OCI-LY1 (cell line): ENCODE data around the gene LHFPL5.

Experiments
- H2AFZ ChIP-seq: fragments of 200-600 bp; sonication (generic), shearing (Covaris generic); 2 replicates; pipeline ENCODE4 v1.6.0; 2014; ENCODE audit warnings: antibody characterized with exemption, mild to moderate bottlenecking, low read length
- H3F3A ChIP-seq: fragments of 200-600 bp; sonication (generic), shearing (Covaris generic); 2 replicates; pipeline ENCODE4 v1.6.0; 2014; ENCODE audit warnings: mild to moderate bottlenecking, antibody characterized with exemption, low read length, moderate library complexity; ENCODE audit not compliant: insufficient read depth
- H3K27ac ChIP-seq: fragments of 200-600 bp; sonication (generic); 2 replicates; pipeline ENCODE4 v1.5.1; 2014; ENCODE audit warnings: low read length, mixed run types, mild to moderate bottlenecking, low read depth; ENCODE audit not compliant: poor library complexity, severe bottlenecking
- H3K27me3 ChIP-seq: fragments of 200-600 bp; sonication (generic); 2 replicates; pipeline ENCODE4 v1.6.0; 2014; ENCODE audit warnings: antibody characterized with exemption, mild to moderate bottlenecking, low read length, moderate library complexity; ENCODE audit not compliant: insufficient read depth
- H3K36me3 ChIP-seq: fragments of 200-600 bp; sonication (generic); 2 replicates; pipeline ENCODE4 v1.6.1; 2014; ENCODE audit warnings: mild to moderate bottlenecking, antibody characterized with exemption, low read length, moderate library complexity, mixed read lengths; ENCODE audit not compliant: insufficient read depth
- H3K4me1 ChIP-seq: fragments of 200-600 bp; sonication (generic); 2 replicates; pipeline ENCODE4 v1.5.1; 2014; ENCODE audit warnings: mild to moderate bottlenecking, low read length, moderate library complexity; ENCODE audit not compliant: insufficient read depth, severe bottlenecking
- H3K4me2 ChIP-seq: fragments of 200-600 bp; sonication (generic), shearing (Covaris generic); 2 replicates; pipeline ENCODE4 v1.6.1; 2014; ENCODE audit warnings: low read length
- H3K4me3 ChIP-seq: fragments of 200-600 bp; sonication (generic); 2 replicates; pipeline ENCODE4 v1.5.1; 2014; ENCODE audit warnings: low read length, low read depth, mild to moderate bottlenecking, mixed read lengths; ENCODE audit not compliant: poor library complexity, severe bottlenecking
- H3K79me2 ChIP-seq: fragments of 200-600 bp; shearing (Covaris generic); 2 replicates; pipeline ENCODE4 v1.6.1; 2016; ENCODE audit warnings: mixed run types, low read length, mixed read lengths; ENCODE audit not compliant: insufficient read depth
- H3K9ac ChIP-seq: fragments of 200-600 bp; sonication (generic), shearing (Covaris generic); 2 replicates; pipeline ENCODE4 v1.6.1; 2014; ENCODE audit warnings: mild to moderate bottlenecking, low read length, mixed read lengths
- H3K9me2 ChIP-seq: fragments of 200-600 bp; sonication (generic), shearing (Covaris generic); 2 replicates; pipeline ENCODE4 v1.6.1; 2014; ENCODE audit warnings: low read depth, mild to moderate bottlenecking, low read length, mixed read lengths
- H3K9me3 ChIP-seq: fragments of 200-600 bp; shearing (Covaris generic); 2 replicates; pipeline ENCODE4 v1.6.1; 2014; ENCODE audit warnings: low read length, mixed read lengths
- H4K20me1 ChIP-seq: fragments of 200-600 bp; sonication (generic), shearing (Covaris generic); 2 replicates; pipeline ENCODE4 v1.6.0; 2016; ENCODE audit warnings: mild to moderate bottlenecking, low read length; ENCODE audit not compliant: insufficient read depth
- EZH2 ChIP-seq: fragments of 200-600 bp; sonication (generic), shearing (Covaris generic); IDR thresholded peaks from 2 replicates; pipeline ENCODE4 v1.8.0; 2017; ENCODE audit warnings: borderline replicate concordance, mixed run types, mild to moderate bottlenecking, antibody characterized with exemption, low read length, moderate library complexity, mixed read lengths
- TF ChIP-seq, protein P1 (sequence below): fragments of 200-600 bp; sonication (generic), shearing (Covaris generic); IDR thresholded peaks from 2 replicates; pipeline ENCODE4 v1.5.1; 2017; ENCODE audit warnings: mild to moderate bottlenecking, antibody characterized with exemption, low read length, moderate library complexity, mixed read lengths

LHFPL5 gene

DNA sequence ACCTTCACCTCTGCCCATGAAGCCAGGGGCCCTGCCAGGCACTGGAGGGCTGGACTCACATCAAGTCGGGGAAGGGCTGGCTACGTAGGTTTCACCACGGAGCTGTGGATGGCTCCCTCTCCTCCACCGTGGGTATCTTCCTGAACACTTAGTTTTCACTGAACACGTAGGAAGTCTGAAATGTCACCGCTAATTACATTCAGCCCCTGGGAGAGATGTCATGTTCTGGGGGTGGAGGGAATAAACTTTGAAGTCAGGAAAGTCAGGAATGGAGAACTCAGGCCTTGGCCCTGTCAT, 6.5 kb downstream of the LHFPL5 start:
- 0 out of 2 replicates have a peak overlapping the region, but pooled peaks have one; percentile 36 for H3K4me2 ChIP-seq
- no peak overlapping the region for H2AFZ ChIP-seq
- no peaks in the 10 kb centered on the region for H3K27me3 ChIP-seq

GRCh38 chr6:35817515-35817914, 12.4 kb downstream of the LHFPL5 start:
- H3K9me2 ChIP-seq, result no peaks in the 10 kb centered on the region
- H3F3A ChIP-seq, result no peaks in the 10 kb centered on the region
- no peak overlapping the region for H2AFZ ChIP-seq
- H3K36me3 ChIP-seq, result no peaks in the 10 kb centered on the region
- H3K4me2 ChIP-seq, result no peak overlapping the region
- 0 out of 2 replicates have a peak, but pooled peaks cover 7% of the 10 kb centered on the region for H3K9me3 ChIP-seq
- no peak overlapping the region for H3K9ac ChIP-seq
- TF ChIP-seq, protein P1, sequence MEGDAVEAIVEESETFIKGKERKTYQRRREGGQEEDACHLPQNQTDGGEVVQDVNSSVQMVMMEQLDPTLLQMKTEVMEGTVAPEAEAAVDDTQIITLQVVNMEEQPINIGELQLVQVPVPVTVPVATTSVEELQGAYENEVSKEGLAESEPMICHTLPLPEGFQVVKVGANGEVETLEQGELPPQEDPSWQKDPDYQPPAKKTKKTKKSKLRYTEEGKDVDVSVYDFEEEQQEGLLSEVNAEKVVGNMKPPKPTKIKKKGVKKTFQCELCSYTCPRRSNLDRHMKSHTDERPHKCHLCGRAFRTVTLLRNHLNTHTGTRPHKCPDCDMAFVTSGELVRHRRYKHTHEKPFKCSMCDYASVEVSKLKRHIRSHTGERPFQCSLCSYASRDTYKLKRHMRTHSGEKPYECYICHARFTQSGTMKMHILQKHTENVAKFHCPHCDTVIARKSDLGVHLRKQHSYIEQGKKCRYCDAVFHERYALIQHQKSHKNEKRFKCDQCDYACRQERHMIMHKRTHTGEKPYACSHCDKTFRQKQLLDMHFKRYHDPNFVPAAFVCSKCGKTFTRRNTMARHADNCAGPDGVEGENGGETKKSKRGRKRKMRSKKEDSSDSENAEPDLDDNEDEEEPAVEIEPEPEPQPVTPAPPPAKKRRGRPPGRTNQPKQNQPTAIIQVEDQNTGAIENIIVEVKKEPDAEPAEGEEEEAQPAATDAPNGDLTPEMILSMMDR, result no peak
- TF ChIP-seq EZH2, result no peak
- no peak overlapping the region for H3K27ac ChIP-seq
- H3K79me2 ChIP-seq, result no peaks in the 10 kb centered on the region
- no peaks in the 10 kb centered on the region for H4K20me1 ChIP-seq
- no peaks in the 10 kb centered on the region for H3K27me3 ChIP-seq
- no peak overlapping the region for H3K4me3 ChIP-seq
- no peaks in the 10 kb centered on the region for H3K4me1 ChIP-seq

More for the DNA sequence above, 6.5 kb downstream of the LHFPL5 start:
- no peak overlapping the region for H3K4me3 ChIP-seq
- no peaks in the 10 kb centered on the region for H3K36me3 ChIP-seq
- H3K79me2 ChIP-seq, result no peaks in the 10 kb centered on the region
- H3K27ac ChIP-seq, result no peak overlapping the region
- no peaks in the 10 kb centered on the region for H3F3A ChIP-seq
- H4K20me1 ChIP-seq, result no peaks in the 10 kb centered on the region
- no peak for TF ChIP-seq EZH2
- TF ChIP-seq, protein P1, result no peak
- no peak overlapping the region for H3K9ac ChIP-seq
- no peaks in the 10 kb centered on the region for H3K9me2 ChIP-seq
- no peaks in the 10 kb centered on the region for H3K4me1 ChIP-seq
- H3K9me3 ChIP-seq, result no peaks in the 10 kb centered on the region

DNA sequence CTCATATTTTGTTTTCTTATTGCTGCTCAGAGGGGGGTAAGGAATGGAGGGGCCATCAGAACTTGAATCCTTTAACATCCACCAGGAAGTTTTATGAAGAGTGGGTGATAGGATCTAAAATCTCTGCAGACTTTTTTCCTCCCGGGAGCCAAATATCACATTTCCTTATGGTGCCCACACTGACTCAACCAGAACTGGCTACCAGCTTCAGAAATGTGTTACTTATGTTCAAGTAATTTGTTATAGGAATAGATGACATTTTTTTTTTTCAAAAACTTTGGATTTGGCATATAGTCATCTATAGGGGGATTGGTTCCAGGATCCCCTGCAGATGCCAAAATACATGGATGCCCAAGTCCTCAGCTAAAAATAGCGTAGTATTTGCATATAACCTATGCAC, 18.4 kb downstream of the LHFPL5 start:
- Histone ChIP-seq H3K4me1 (no peaks in the 10 kb centered on the region), H3K4me3 (no peak overlapping the region)

More for the DNA sequence above, 18.4 kb downstream of the LHFPL5 start:
- Histone ChIP-seq H3K9ac (no peak overlapping the region), H3K27me3 (no peaks in the 10 kb centered on the region), H3F3A (no peaks in the 10 kb centered on the region), H3K4me2 (no peak overlapping the region), H4K20me1 (no peaks in the 10 kb centered on the region), H3K27ac (no peak overlapping the region), H3K79me2 (no peaks in the 10 kb centered on the region), H2AFZ (no peak overlapping the region), H3K9me3 (no peaks in the 10 kb centered on the region), H3K9me2 (no peaks in the 10 kb centered on the region), H3K36me3 (no peaks in the 10 kb centered on the region)
- TF ChIP-seq EZH2, result no peak
- TF ChIP-seq, protein P1, result no peak
